Measurements from ENCODE around the gene CCNJL.

Gene CCNJL

DNA sequence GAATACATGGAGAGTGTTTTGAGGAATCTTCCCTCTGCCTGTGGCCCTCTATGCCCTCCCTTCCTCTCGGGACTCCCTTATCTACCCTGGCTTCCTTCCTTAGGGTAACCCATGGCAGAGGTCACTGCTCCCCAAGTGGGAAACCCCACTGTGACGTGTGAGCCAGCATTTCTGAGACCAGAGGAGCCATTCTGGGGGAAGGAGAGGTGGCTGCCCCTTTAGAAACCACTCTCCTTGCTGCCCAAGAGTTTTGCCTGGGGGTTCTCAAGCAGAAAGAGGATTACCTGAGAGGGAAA lies 23.1 kb downstream of the CCNJL start:
- Histone ChIP-seq H3K9ac (ENCODE audit: low read length) (no peak overlapping the region), H3K36me3 (ENCODE audit: insufficient read depth, low read length) (no peaks in the 10 kb centered on the region)

DNA sequence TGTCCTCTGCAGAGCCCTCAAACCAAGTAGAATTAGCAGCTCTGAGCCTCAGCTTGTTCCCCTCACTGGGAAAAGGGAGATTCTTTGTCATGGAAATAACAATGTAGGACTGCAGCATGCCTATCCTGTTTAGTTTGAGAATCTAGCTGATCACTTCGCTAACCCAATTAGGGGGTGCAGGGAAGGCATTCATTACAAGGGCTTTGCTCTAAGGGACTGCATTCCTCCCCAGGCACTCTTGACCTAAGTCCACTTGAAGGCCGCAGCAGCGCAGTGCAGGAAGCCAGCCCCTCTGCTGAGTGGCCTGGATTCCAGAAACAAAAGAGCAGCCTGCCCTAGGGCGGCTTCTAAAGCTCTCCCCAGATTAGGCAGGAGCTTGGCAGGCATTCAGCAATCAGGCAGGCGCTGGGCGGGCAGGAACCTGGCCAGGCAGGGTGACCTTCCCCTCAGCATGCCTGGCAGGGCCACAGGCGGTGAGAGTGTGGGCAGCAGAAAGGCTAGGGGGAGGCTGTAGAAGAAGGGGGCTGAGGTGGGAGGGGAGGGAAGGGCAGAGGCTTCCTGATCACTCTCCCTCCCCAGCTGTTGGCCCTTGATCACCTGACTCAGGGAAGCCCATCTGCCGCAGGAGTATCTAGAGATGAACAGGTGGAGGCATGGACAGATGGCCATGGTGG lies 24.8 kb downstream of the CCNJL start:
- Histone ChIP-seq H3K9me3 (ENCODE audit: low read length) (no peaks in the 10 kb centered on the region), H3K27ac (ENCODE audit: low read depth, low read length) (peak overlapping the region; percentile 57), H3K4me3 (ENCODE audit: low read depth in 1 of 2, low read length in 2 of 2) (no peak overlapping the region), H3K36me3 (ENCODE audit: insufficient read depth, low read length) (no peaks in the 10 kb centered on the region), H3K27me3 (ENCODE audit: control insufficient read depth in 1 of 2, insufficient read depth in 2 of 2, low read length in 2 of 2) (no peaks in the 10 kb centered on the region), H3K9ac (ENCODE audit: low read length) (no peak overlapping the region), H3K4me1 (ENCODE audit: insufficient read depth, low read length) (peaks cover 10% of the 10 kb centered on the region)

More for the DNA sequence above, 23.1 kb downstream of the CCNJL start:
- H3K4me3 ChIP-seq (ENCODE audit: low read depth in 1 of 2, low read length in 2 of 2) = no peak overlapping the region
- H3K9me3 ChIP-seq (ENCODE audit: low read length) = no peaks in the 10 kb centered on the region
- H3K27me3 ChIP-seq (ENCODE audit: control insufficient read depth in 1 of 2, insufficient read depth in 2 of 2, low read length in 2 of 2) = no peaks in the 10 kb centered on the region
- H3K4me1 ChIP-seq (ENCODE audit: insufficient read depth, low read length) = peaks cover 10% of the 10 kb centered on the region
- H3K27ac ChIP-seq (ENCODE audit: low read depth, low read length) = no peak overlapping the region

DNA sequence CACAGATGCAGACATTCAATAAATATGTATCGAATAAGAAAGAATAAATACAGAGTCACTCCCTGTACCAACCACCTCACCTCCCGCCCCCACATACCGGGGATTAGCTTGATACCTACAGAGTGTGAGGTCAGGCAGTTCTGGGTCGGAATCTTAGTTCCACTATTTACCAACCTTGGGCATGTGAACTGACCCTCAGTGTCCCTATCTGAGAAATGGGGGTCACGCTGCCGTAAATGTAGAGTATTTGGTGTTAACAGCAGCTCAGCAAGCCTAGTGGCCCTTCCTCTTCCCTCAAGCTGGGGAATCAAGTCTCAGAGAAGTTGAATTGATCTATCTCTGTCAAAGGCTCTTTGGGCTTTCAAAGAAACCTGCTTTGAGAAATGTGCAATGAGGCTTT lies 25.4 kb downstream of the CCNJL start:
- Histone ChIP-seq H3K9ac (ENCODE audit: low read length) (no peak overlapping the region), H3K4me1 (ENCODE audit: insufficient read depth, low read length) (peaks cover 10% of the 10 kb centered on the region), H3K27ac (ENCODE audit: low read depth, low read length) (no peak overlapping the region), H3K9me3 (ENCODE audit: low read length) (no peaks in the 10 kb centered on the region), H3K4me3 (ENCODE audit: low read depth in 1 of 2, low read length in 2 of 2) (no peak overlapping the region), H3K36me3 (ENCODE audit: insufficient read depth, low read length) (no peaks in the 10 kb centered on the region), H3K27me3 (ENCODE audit: control insufficient read depth in 1 of 2, insufficient read depth in 2 of 2, low read length in 2 of 2) (no peaks in the 10 kb centered on the region)

DNA sequence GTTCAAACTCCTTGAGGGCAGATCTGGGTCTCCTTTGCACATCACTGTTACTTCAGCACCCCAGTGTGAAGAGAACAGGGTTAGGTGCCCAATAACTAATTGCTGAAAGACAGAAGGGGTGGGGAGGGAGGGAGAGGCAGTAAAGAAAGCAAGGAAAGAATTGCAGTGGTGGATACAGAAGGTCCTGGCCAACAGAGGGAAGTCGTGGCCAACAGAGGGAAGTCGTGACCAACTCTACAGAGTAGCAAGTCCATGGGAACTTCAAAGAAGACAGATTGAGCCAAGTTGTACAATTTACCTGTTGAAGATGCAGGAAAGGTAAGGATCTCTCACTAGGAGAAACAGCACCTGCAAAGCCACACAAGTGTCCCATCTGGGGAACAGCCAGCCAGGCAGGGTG lies 27.0 kb downstream of the CCNJL start:
- H3K4me3 ChIP-seq (ENCODE audit: low read depth in 1 of 2, low read length in 2 of 2) = no peak overlapping the region
- no peak overlapping the region for H3K27ac ChIP-seq (ENCODE audit: low read depth, low read length)
- no peaks in the 10 kb centered on the region for H3K36me3 ChIP-seq (ENCODE audit: insufficient read depth, low read length)
- H3K9ac ChIP-seq (ENCODE audit: low read length) = no peak overlapping the region
- H3K27me3 ChIP-seq (ENCODE audit: control insufficient read depth in 1 of 2, insufficient read depth in 2 of 2, low read length in 2 of 2) = no peaks in the 10 kb centered on the region
- H3K9me3 ChIP-seq (ENCODE audit: low read length) = no peaks in the 10 kb centered on the region
- H3K4me1 ChIP-seq (ENCODE audit: insufficient read depth, low read length) = peaks cover 10% of the 10 kb centered on the region

DNA sequence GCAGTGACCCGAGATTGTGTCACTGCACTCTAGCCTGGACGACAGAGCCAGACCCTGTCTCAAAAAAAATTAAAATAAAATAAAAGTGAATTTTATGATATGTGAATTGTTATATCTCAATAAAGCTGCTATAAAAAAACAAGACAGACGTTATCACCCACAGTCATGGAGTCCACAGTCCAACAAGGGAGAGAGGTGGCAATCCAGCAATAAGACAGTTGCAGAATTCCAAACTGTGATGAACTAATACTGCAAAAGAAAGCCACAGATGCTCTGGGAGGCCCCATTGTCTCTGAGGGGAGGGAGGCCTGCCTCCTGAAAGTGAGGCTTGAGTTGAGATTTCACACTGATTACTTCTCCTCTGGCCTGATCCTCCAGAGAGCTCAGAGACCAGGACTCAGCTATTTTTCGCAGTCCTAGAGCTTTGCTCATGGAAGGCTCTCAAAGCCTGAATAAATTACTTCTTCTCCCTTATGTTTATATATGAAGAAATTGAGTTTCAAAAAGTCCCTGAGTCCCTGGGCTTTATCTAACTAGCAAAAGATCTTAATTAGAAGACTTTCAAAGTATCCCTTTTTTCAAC lies 28.0 kb downstream of the CCNJL start:
- H3K9ac ChIP-seq (ENCODE audit: low read length) = no peak overlapping the region
- H3K9me3 ChIP-seq (ENCODE audit: low read length) = no peaks in the 10 kb centered on the region
- no peak overlapping the region for H3K27ac ChIP-seq (ENCODE audit: low read depth, low read length)
- peaks cover 10% of the 10 kb centered on the region for H3K4me1 ChIP-seq (ENCODE audit: insufficient read depth, low read length)
- no peak overlapping the region for H3K4me3 ChIP-seq (ENCODE audit: low read depth in 1 of 2, low read length in 2 of 2)
- no peaks in the 10 kb centered on the region for H3K27me3 ChIP-seq (ENCODE audit: control insufficient read depth in 1 of 2, insufficient read depth in 2 of 2, low read length in 2 of 2)
- H3K36me3 ChIP-seq (ENCODE audit: insufficient read depth, low read length) = no peaks in the 10 kb centered on the region

DNA sequence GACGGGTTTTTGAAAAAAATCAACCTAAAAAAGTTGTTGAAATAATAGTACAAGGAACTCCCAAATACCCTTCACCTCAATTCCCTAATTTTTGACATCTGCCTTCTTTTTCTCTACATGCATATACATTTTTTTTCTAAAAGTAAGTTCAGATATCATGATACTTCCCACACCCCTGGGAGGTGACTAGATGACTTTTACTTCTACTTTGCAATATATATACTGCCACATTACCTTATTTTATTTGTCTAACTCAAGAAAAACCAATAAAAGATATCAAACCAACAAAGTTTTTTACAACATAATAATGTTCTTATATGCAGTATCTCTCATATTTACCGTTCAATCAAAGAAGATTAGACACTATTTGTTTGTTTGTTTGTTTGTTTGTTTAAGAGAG lies 31.1 kb downstream of the CCNJL start:
- Histone ChIP-seq H3K27ac (ENCODE audit: low read depth, low read length) (no peak overlapping the region), H3K9ac (ENCODE audit: low read length) (no peak overlapping the region), H3K27me3 (ENCODE audit: control insufficient read depth in 1 of 2, insufficient read depth in 2 of 2, low read length in 2 of 2) (no peaks in the 10 kb centered on the region), H3K36me3 (ENCODE audit: insufficient read depth, low read length) (no peaks in the 10 kb centered on the region), H3K4me3 (ENCODE audit: low read depth in 1 of 2, low read length in 2 of 2) (no peak overlapping the region), H3K4me1 (ENCODE audit: insufficient read depth, low read length) (no peaks in the 10 kb centered on the region), H3K9me3 (ENCODE audit: low read length) (no peaks in the 10 kb centered on the region)

DNA sequence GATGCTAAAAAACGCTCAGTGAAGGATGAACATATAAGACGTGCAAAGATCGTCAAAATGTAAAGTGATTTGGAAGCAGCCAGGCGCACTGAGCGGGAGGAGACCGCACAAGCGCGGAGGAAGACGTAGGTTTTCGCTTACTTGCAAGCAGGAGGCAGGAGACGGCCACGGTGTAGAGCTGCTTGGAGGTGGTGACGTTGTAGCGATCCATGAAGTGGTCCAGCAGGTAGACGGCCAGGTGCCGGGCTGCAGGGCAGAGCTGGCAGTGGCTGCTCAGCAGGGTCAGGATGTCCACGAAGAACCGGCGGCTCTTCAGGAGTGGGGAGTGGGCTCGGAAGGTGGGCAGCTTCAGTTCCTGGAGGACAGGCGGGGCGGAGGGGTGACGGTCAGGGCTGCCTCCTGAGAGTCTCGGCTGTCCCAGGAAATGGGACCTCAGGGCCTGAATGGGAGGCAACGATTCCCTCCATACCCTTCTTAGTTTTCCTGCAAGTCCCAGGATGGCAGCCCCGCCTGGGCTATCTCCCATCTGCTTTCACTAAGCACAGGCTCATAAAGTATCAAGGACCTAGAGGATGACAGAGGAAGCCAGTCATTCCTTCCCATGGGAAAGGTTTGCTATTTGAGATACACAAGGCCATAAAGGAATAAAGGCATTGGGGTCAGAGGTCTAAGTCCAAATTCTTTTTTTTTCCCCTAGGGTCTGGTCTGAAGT lies 31.8 kb downstream of the CCNJL start:
- Histone ChIP-seq H3K9me3 (ENCODE audit: low read length) (no peaks in the 10 kb centered on the region), H3K4me3 (ENCODE audit: low read depth in 1 of 2, low read length in 2 of 2) (no peak overlapping the region), H3K9ac (ENCODE audit: low read length) (no peak overlapping the region), H3K4me1 (ENCODE audit: insufficient read depth, low read length) (no peaks in the 10 kb centered on the region), H3K27ac (ENCODE audit: low read depth, low read length) (no peak overlapping the region), H3K36me3 (ENCODE audit: insufficient read depth, low read length) (no peaks in the 10 kb centered on the region), H3K27me3 (ENCODE audit: control insufficient read depth in 1 of 2, insufficient read depth in 2 of 2, low read length in 2 of 2) (no peaks in the 10 kb centered on the region)

DNA sequence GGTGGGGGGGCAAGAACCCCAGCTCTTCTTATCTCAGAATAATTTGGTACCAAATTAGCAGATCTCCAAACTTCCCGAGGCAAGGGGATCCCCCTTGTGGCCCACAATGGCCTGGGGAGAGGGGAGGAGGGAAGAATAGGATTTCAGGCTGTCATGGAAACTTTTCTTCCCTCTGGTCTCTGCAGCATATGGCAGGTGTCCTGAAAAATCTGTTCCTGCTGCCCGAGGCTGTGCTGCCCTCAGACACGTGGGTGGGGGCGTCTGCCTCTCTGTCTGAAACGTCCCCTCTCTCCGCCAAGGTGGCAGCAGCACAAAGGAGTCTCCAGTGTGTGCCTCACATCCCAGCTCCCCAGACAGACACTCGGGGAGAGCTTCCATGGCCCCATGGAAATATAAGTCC lies 34.0 kb downstream of the CCNJL start:
- Histone ChIP-seq H3K27me3 (ENCODE audit: control insufficient read depth in 1 of 2, insufficient read depth in 2 of 2, low read length in 2 of 2) (no peaks in the 10 kb centered on the region), H3K9ac (ENCODE audit: low read length) (no peak overlapping the region), H3K9me3 (ENCODE audit: low read length) (no peaks in the 10 kb centered on the region), H3K4me3 (ENCODE audit: low read depth in 1 of 2, low read length in 2 of 2) (no peak overlapping the region), H3K4me1 (ENCODE audit: insufficient read depth, low read length) (no peaks in the 10 kb centered on the region), H3K27ac (ENCODE audit: low read depth, low read length) (no peak overlapping the region), H3K36me3 (ENCODE audit: insufficient read depth, low read length) (no peaks in the 10 kb centered on the region)

DNA sequence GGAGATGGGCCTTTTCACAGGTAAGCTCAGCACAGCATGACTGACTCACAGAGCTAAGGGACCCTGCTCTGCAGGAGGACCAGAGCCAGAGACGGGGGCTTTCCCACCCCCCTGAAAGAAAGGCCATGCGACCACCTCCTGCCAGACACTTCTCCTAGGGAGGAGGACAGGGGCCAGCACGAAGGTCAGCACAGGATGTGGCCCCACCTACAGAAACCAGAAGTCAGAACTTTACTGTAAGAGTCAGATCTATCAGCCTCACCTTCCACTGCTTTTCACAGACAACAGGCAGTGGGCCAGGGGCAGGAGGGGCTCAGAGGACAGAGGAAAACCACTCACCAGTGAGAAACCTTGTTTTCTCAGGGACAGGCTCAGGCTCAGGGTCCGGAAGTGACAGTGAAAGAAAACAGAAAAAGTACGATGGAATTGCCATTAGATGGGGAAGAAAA lies 37.9 kb downstream of the CCNJL start:
- no peaks in the 10 kb centered on the region for H3K36me3 ChIP-seq (ENCODE audit: insufficient read depth, low read length)
- H3K27me3 ChIP-seq (ENCODE audit: control insufficient read depth in 1 of 2, insufficient read depth in 2 of 2, low read length in 2 of 2) = no peaks in the 10 kb centered on the region
- H3K27ac ChIP-seq (ENCODE audit: low read depth, low read length) = no peak overlapping the region
- no peaks in the 10 kb centered on the region for H3K9me3 ChIP-seq (ENCODE audit: low read length)
- H3K4me3 ChIP-seq (ENCODE audit: low read depth in 1 of 2, low read length in 2 of 2) = no peak overlapping the region
- H3K4me1 ChIP-seq (ENCODE audit: insufficient read depth, low read length) = no peaks in the 10 kb centered on the region
- H3K9ac ChIP-seq (ENCODE audit: low read length) = no peak overlapping the region

DNA sequence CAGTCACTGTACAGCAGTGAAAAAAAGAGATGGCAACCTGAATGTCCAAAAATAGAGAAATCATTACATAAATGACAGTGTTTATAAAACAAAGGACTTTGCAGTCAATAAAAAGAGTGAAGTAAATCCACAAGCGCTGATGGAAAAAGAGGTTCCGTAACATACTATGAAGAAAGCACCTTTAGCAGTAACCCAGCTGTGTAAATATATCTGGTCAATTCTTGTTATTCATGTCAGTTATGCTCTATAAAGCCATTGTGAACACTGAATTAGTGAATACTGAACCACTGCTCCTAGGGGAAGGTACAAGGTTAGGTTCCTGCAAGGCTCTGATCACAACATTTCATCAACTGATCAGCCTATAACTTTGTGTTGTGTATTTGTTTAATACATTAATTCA lies 39.5 kb downstream of the CCNJL start:
- Histone ChIP-seq H3K4me1 (ENCODE audit: insufficient read depth, low read length) (peaks cover 7% of the 10 kb centered on the region), H3K27me3 (ENCODE audit: control insufficient read depth in 1 of 2, insufficient read depth in 2 of 2, low read length in 2 of 2) (no peaks in the 10 kb centered on the region), H3K27ac (ENCODE audit: low read depth, low read length) (no peak overlapping the region), H3K9ac (ENCODE audit: low read length) (no peak overlapping the region), H3K36me3 (ENCODE audit: insufficient read depth, low read length) (no peaks in the 10 kb centered on the region), H3K4me3 (ENCODE audit: low read depth in 1 of 2, low read length in 2 of 2) (no peak overlapping the region), H3K9me3 (ENCODE audit: low read length) (no peaks in the 10 kb centered on the region)

DNA sequence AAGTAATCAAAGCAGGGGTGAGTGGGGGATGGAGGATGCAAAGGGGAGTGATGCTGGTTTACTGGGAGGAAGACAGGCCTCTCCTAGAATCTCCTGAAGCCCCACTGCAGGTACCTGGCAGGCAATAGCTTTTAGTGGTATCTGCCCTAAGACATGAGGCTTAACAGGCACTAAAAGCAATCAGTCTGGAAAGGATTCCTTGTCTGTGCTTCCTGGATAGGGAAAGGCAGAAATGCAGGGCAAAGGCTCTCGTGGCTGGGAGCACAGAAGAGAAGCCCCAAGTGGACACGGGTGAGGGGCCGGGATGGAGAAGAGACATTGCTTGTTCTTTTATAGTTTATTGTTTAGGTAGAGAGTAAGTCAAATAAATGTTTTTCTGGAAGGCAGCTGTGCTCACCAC lies 40.1 kb downstream of the CCNJL start:
- Histone ChIP-seq H3K27me3 (ENCODE audit: control insufficient read depth in 1 of 2, insufficient read depth in 2 of 2, low read length in 2 of 2) (no peaks in the 10 kb centered on the region), H3K4me3 (ENCODE audit: low read depth in 1 of 2, low read length in 2 of 2) (no peak overlapping the region), H3K27ac (ENCODE audit: low read depth, low read length) (no peak overlapping the region), H3K9me3 (ENCODE audit: low read length) (no peaks in the 10 kb centered on the region), H3K36me3 (ENCODE audit: insufficient read depth, low read length) (no peaks in the 10 kb centered on the region), H3K4me1 (ENCODE audit: insufficient read depth, low read length) (peaks cover 7% of the 10 kb centered on the region), H3K9ac (ENCODE audit: low read length) (no peak overlapping the region)

DNA sequence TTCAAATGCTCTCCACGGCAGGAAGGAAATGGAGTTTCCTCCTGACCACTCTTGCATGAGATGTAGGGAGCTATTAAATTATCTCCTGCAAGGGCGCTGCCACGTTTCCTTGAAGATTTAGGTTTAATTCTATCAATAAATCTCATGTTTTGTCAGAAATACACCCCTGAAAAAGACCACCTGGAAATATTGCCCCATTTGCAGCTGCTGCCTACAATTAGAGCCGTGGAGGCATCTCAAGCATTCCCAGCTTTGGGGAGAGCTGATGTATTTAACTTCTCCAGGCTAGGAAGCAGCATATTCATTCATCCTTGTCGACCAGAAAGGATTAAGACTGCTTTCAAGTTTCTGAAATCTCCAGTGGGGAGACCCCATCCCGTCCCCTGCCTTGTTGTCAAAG lies 40.5 kb downstream of the CCNJL start:
- Histone ChIP-seq H3K27me3 (ENCODE audit: control insufficient read depth in 1 of 2, insufficient read depth in 2 of 2, low read length in 2 of 2) (no peaks in the 10 kb centered on the region), H3K27ac (ENCODE audit: low read depth, low read length) (no peak overlapping the region), H3K4me1 (ENCODE audit: insufficient read depth, low read length) (peaks cover 7% of the 10 kb centered on the region), H3K4me3 (ENCODE audit: low read depth in 1 of 2, low read length in 2 of 2) (no peak overlapping the region), H3K9ac (ENCODE audit: low read length) (no peak overlapping the region), H3K36me3 (ENCODE audit: insufficient read depth, low read length) (no peaks in the 10 kb centered on the region), H3K9me3 (ENCODE audit: low read length) (no peaks in the 10 kb centered on the region)

All from muscle layer of colon (tissue), 2 donors.